Transverse colon (tissue), 3 donors: ENCODE measurements around the gene AMBP.

Experiments
- CTCF ChIP-seq, 5 experiments: fragments of 200-600 bp in 3 of 5; fragments of 450-650 bp in 2 of 5; sonication (generic) in 3 of 5; IDR thresholded peaks; 1 replicate in 2 of 5; 2 replicates in 3 of 5; pipeline ENCODE4 v1.5.1; 2016 to 2017; ENCODE audit warnings: antibody characterized with exemption in 5 of 5, inconsistent platforms in 3 of 5, mild to moderate bottlenecking in 2 of 5, moderate library complexity in 1 of 5
- POLR2A ChIP-seq: fragments of 450-650 bp; IDR thresholded peaks from one replicate; pipeline ENCODE4 v1.6.1; 2016; ENCODE audit warnings: antibody characterized with exemption, mild to moderate bottlenecking, moderate library complexity

GRCh38 chr9:114061292-114061691, 16.8 kb downstream of the AMBP start:
- TF ChIP-seq POLR2A (no peak), CTCF (IDR thresholded peaks at IDR 0.05) (no peak)
